Measurements from ENCODE around the gene HNRNPDL.

HNRNPDL gene

GRCh38 chr4:82376109-82376508 lies 54.2 kb downstream of the HNRNPDL start:
- no peak for TF ChIP-seq POLR2AphosphoS5 (IDR thresholded peaks at IDR 0.05; ENCODE audit: low read depth, low read length)
- TF ChIP-seq FOXP2 (optimal IDR thresholded peaks at IDR 0.05; ENCODE audit: borderline replicate concordance, extremely low read depth, extremely low read length, insufficient read depth), result no peak
- TF ChIP-seq REST (IDR thresholded peaks at IDR 0.05; ENCODE audit: insufficient read depth in 1 of 2, low read depth in 2 of 2, low read length in 2 of 2), result no peak
- no peak for TF ChIP-seq SIN3A (IDR thresholded peaks at IDR 0.05; ENCODE audit: borderline replicate concordance, insufficient read depth, low read length)
- no peak for TF ChIP-seq TAF1 (IDR thresholded peaks at IDR 0.05; ENCODE audit: borderline replicate concordance, insufficient read depth, low read length)

- peak; percentile 68; the same call in 1 of the 2 replicates for TF ChIP-seq TAF1 (IDR thresholded peaks at IDR 0.05; ENCODE audit: borderline replicate concordance, insufficient read depth, low read length)
- TF ChIP-seq SIN3A (IDR thresholded peaks at IDR 0.05; ENCODE audit: borderline replicate concordance, insufficient read depth, low read length), result peak; percentile 87; the same call in 1 of the 2 replicates
- peak; percentile 67 to 83; a peak in 3 of 4 replicates for TF ChIP-seq REST (IDR thresholded peaks at IDR 0.05; ENCODE audit: insufficient read depth in 1 of 2, low read depth in 2 of 2, low read length in 2 of 2)
- TF ChIP-seq FOXP2 (optimal IDR thresholded peaks at IDR 0.05; ENCODE audit: borderline replicate concordance, extremely low read depth, extremely low read length, insufficient read depth), result peak; percentile 97
- peak; percentile 82 for TF ChIP-seq POLR2AphosphoS5 (IDR thresholded peaks at IDR 0.05; ENCODE audit: low read depth, low read length)
Observed at GRCh38 chr4:82373816-82374625, 56.2 kb downstream of the HNRNPDL start, which contains the start of gene HNRNPD. Gene HNRNPD (minus strand): TSS chr4:82373991. CDS start chr4:82373678, 313 bp downstream.

- TF ChIP-seq POLR2AphosphoS5 (IDR thresholded peaks at IDR 0.05; ENCODE audit: low read depth, low read length), result 0 out of 2 replicates have a peak, but pooled peaks have one; percentile 34
- no peak for TF ChIP-seq FOXP2 (optimal IDR thresholded peaks at IDR 0.05; ENCODE audit: borderline replicate concordance, extremely low read depth, extremely low read length, insufficient read depth)
- no peak for TF ChIP-seq REST (IDR thresholded peaks at IDR 0.05; ENCODE audit: insufficient read depth in 1 of 2, low read depth in 2 of 2, low read length in 2 of 2)
Observed at GRCh38 chr4:82373486-82373815, 56.8 kb downstream of the HNRNPDL start.
